Left renal cortex interstitium (tissue), 4 donors: ENCODE data around the gene ITGA2B. TPM values are rescaled to one million over a fixed set of nuclear protein-coding genes. Genes with fewer than 3 reads are reported as not detected.
"Not testable (repeated sequence)": the region's sequence is repeated elsewhere in the genome, so short reads cannot be mapped to it uniquely, and the experiment has no call there.

Experiments
- DNase-seq, 4 donors: peaks; one replicate each; pipeline ENCODE4 v3.0.0-alpha.2; 2013; ENCODE audit warnings: low read depth in 4 of 4, low spot score in 2 of 4, missing footprints in 1 of 4
- polyA plus RNA-seq, 4 donors: library from polyadenylated mRNA; unstranded; fragments of 120-200 nt; gene quantifications; one replicate each; pipeline ENCODE4 v1.2.1, GENCODE V29; 2013; ENCODE audit not compliant: insufficient read length in 4 of 4

ITGA2B gene
- polyA plus RNA-seq, 4 donors, result 4.6 to 9.1 (median 5.3) TPM

GRCh38 chr17:44369414-44370023 is 19.9 kb downstream of the ITGA2B start:
- not testable (repeated sequence) for DNase-seq

GRCh38 chr17:44368391-44369243 is 20.8 kb downstream of the ITGA2B start:
- DNase-seq, result not testable (repeated sequence)

- no peak for DNase-seq
Observed at GRCh38 chr17:44367231-44367979, 22.0 kb downstream of the ITGA2B start.

- DNase-seq, result not testable (repeated sequence)
Observed at GRCh38 chr17:44365051-44365450, 24.4 kb downstream of the ITGA2B start.

GRCh38 chr17:44363613-44364159 is 25.8 kb downstream of the ITGA2B start, which contains the start of gene FAM171A2:
TSS of gene FAM171A2 (minus strand) at chr17:44363853. CDS start at chr17:44363714, 139 bp downstream.
- DNase-seq, result no peak

GRCh38 chr17:44362949-44363612 is 26.4 kb downstream of the ITGA2B start:
- no peak for DNase-seq

- DNase-seq, result no peak
Observed at GRCh38 chr17:44362459-44362948, 26.9 kb downstream of the ITGA2B start.

GRCh38 chr17:44361292-44362260 is 27.9 kb downstream of the ITGA2B start:
- no peak for DNase-seq

GRCh38 chr17:44360826-44361225 is 28.6 kb downstream of the ITGA2B start:
- peak in 1 of 4 donors; percentile 77 for DNase-seq

GRCh38 chr17:44360144-44360533 is 29.3 kb downstream of the ITGA2B start:
- DNase-seq, result no peak

- no peak for DNase-seq
Observed at GRCh38 chr17:44359458-44360143, 29.8 kb downstream of the ITGA2B start.

GRCh38 chr17:44359006-44359405 is 30.4 kb downstream of the ITGA2B start:
- DNase-seq, result no peak

- no peak for DNase-seq
Observed at GRCh38 chr17:44358066-44358465, 31.4 kb downstream of the ITGA2B start.

- DNase-seq, result no peak
Observed at GRCh38 chr17:44356241-44356640, 33.2 kb downstream of the ITGA2B start.

- no peak for DNase-seq
Observed at GRCh38 chr17:44355642-44356099, 33.8 kb downstream of the ITGA2B start.

- no peak for DNase-seq
Observed at GRCh38 chr17:44354582-44355561, 34.6 kb downstream of the ITGA2B start.

- no peak for DNase-seq
Observed at GRCh38 chr17:44353672-44354331, 35.6 kb downstream of the ITGA2B start.
